ENCODE measurements around the gene DNAJB4. TPM values are rescaled to one million over a fixed set of nuclear protein-coding genes. Genes with fewer than 3 reads are reported as not detected.

Gene DNAJB4
- polyA plus RNA-seq, 5 donors: 31.1 to 49.6 (median 40.9) TPM

DNA sequence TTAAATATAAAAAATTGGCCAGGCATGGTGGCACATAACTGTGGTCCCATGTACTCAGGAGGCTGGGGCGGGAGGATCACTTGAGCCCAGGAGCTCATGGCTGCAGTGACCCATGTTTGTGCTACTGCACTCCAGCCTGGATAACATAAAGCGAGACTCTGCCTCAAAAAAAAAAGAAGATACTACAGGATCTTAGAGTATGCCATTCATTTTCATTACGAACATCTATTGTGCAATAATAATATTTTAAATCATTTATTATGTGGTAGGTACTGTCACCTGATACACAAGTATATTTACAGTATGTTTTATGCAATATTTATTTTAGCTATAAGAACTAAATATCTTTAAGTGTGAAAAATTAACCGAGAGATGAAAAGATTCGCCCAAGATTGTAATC is 31.7 kb downstream of the DNAJB4 start:
- DNase-seq: no peak

GRCh38 chr1:78038071-78038470 is 33.3 kb downstream of the DNAJB4 start:
- no peak for DNase-seq

DNA sequence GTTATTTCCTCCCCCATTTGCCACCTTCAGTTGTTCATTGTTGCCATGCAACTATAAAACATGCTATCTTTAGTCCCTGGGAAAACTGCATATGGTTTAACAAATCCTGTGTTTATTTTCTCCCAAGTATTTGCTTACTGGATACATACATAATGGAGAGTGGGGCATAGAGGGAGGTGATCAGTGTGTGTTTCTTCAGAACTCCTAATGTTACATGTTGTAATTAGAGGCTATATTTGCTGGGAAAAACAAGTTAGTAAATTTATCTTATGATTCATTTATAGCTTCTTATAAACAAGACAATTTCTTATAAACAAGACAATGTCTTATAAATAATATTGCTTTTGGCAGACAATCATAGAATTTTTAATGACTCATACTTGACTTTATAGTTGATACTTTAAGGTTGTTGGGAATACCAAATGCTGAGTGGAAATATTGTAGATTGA is 33.8 kb downstream of the DNAJB4 start:
- DNase-seq: no peak

- no peak for DNase-seq
Measured at GRCh38 chr1:78040484-78041089, 35.8 kb downstream of the DNAJB4 start.

GRCh38 chr1:78043436-78043835 is 38.7 kb downstream of the DNAJB4 start:
- DNase-seq: no peak

DNA sequence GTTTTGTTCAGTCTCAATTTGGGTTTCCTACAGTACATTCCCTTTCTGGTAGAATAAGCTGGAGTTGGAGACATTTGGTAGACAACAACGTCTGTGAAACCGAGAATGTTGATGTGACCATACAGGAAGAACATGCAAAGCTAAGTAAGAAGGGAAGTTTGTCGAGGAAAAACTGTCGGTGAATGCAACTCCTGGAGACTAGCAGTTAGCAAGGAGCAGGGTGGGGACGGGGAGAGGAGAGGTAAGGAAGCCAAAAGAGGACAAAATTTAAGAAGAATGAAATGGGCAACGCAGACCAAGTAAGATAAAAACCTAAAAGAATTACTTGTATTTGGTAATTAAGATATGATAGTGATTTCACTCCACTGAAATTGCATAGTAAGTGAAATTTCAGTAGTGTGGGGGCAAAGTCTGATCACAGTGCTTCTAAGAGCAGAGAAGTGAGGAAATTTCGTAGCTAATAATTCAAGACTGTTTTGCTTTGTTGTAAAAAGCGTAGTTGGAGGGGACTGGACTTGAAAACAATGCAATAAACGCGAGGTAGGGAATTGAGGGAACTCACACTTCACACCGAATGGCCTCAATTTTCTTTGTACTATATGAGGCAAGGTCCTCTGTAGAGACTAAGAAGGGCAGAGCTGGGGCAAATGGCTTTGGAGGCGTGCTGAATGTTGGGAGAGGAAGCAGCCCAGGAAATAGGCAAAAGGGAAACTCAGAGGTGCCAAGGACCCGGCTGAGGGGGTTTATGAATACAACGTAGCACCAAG is 40.2 kb downstream of the DNAJB4 start:
- no peak for DNase-seq

GRCh38 chr1:78045563-78045925 is 40.8 kb downstream of the DNAJB4 start:
- DNase-seq: no peak

GRCh38 chr1:78045926-78046778 is 41.4 kb downstream of the DNAJB4 start, which contains the start of gene GIPC2:
Gene GIPC2, plus strand, starts transcription at chr1:78045966. Its CDS starts 129 bp downstream, at chr1:78046095.
- peak in 1 of 2 donors; percentile 26 for DNase-seq

DNA sequence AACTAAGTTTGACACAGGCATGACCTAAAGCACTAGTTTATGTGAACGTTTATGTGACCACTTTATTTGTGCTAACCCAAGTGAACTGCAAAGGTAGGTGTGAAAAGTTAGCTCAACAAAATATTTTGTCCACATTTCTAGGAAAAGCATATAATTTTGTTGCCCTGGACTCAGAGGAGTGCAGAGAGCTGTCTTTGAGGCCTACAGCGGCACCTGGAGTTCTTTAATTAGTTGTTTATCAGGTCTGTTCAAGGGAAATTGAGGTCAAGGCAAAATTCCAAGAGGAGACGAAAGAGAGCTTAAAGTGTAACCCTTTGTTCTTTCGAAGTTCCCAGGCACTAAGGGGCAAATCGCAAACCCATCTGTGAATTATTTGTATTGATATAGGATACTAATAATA is 42.4 kb downstream of the DNAJB4 start:
- DNase-seq: no peak

DNA sequence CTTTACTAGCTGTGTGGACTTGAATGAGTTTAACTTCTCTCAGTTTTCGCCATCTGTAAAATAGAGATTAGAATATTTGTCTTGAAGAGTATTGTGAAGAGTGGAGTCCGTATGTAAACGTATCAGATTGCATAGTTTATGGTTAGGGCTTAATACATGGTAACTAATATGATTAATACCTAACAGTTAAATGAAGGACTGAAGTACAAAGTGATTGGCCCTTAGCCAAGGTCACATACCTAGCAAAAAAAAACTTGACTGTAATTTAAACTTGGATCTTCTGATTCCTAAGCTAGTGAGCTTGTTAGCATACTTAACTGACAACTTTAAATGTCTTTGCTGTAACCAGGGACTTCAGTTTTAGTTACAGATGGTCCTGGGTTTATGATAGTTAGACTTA is 42.9 kb downstream of the DNAJB4 start:
- no peak for DNase-seq

DNA sequence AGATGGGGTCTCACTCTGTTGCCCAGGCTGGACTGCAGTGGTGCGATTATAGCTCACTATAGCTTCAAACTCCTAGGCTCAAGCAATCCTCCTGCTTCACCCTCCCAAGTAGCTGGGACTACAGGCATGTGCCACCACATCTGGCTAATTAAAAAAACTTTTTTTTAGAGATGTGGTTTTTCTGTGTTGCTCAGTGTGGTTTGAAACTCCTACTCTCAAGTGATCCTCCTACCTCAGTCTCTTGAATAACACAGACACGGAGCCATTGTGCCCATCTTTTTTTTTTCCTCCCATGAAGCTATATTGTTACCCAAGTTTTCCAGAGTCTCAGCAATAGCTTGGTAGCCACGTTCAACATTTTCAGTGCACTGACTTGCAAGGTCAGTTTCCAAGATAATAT is 43.7 kb downstream of the DNAJB4 start:
- no peak for DNase-seq

DNA sequence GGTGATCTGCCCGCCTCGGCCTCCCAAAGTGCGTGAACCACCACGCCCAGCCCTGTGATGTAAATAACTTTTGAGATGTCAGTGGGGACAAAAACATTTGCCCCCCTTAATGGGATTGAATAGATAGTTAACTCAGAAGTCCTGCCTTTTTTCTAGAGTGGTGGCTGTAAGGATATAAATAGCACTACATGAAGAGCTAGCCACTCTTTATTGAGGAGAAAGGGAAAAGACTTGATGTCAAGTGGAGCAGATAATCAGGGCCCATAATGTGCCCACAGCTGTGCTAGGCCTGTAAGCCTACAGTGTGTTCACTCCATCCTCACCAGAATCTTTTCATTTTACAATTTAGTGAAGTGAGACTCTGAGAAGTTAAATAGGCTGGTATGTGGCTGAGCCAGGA is 44.7 kb downstream of the DNAJB4 start:
- no peak for DNase-seq

DNA sequence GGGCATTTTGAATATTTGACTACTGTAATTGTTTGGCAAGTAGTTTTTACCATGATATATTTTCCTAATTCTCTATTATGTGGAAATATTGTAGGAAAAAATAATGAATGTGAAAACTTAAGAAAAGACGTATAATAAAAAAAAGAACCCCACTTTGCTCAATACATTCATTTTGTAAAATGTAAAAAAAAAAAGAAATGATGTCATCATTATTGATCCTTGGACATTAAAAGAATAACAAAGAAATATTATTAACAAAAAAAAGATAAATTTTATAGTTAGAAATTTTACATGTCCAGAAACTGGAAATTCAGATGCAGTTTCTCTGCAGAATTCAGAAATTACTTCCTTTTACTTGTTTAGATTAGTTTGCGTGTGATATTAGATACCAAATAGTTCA is 46.3 kb downstream of the DNAJB4 start:
- no peak for DNase-seq

DNA sequence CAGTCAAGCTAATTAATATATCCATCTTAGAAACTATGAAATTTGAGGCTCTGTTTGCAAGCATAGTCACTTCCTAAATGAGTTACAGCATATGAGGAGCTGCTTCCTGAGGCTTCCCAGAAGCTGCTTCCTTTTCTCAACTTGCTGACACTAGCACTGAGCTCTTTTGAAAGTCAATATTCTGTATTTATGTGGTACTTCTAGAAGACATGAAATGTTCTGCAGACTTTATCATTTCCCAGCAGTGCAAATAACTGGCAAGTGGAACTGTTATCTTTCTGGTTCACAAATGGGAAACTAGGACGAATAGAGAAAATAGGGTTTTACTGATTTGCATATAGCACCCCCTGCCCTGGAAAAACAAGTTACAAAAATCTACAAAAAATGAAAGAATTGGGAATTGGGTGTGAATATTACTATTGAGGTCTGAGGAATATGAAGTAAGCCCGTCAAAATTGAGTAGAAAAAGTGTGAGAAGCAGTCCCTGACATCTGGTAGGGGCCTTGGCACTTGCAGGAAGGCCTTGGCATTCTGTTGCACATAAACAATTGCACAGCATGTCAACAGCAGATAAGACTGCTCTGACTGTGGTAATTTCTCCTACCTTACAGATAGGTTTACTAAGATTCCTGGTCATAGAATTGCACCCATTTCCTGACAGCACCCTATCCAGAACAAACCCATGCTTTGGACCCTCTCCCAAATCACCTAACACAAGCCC is 48.1 kb downstream of the DNAJB4 start:
- no peak for DNase-seq

GRCh38 chr1:78053498-78053897 is 48.8 kb downstream of the DNAJB4 start:
- no peak for DNase-seq

GRCh38 chr1:78054559-78054958 is 49.8 kb downstream of the DNAJB4 start:
- DNase-seq: no peak

GRCh38 chr1:78054972-78055371 is 50.2 kb downstream of the DNAJB4 start:
- DNase-seq: no peak

GRCh38 chr1:78055565-78056132 is 50.9 kb downstream of the DNAJB4 start:
- no peak for DNase-seq

DNA sequence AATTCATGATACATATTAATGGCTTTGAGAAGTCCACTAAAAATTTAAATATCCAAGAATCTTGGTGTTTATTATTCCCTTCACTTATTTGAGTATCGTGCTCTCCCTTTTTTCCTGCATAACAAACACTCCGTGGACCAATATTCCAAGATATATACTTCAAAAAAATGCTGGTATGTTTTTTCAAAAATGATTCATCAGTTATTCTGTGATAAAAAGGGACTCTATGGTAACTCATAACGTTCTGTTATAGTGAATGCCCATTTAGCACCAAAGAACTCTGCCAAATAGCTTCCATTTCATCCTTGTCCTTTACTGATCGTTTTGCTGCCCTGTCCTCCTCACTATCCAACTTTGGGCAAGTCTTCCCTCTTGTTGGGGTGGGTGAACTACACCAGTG is 53.9 kb downstream of the DNAJB4 start:
- DNase-seq: no peak

GRCh38 chr1:78060857-78061563 is 56.3 kb downstream of the DNAJB4 start:
- no peak for DNase-seq
